Bronchial epithelial cell (primary cell): Measurements from ENCODE around the gene MASP1. TPM values are rescaled to one million over a fixed set of nuclear protein-coding genes. Genes with fewer than 3 reads are reported as not detected.
A peak's percentile ranks its signal among the peaks of the same experiment; 100 is the strongest.

Experiments used
- DNase-seq: peaks from one replicate; pipeline ENCODE4 v3.0.0-alpha.2; 2010; ENCODE audit warnings: low read depth
- FAIRE-seq: peaks from 2 replicates; lab custom pipeline; 2011; peaks lifted over from hg19 to GRCh38; lab: Jason Lieb, UNC
- H3K27me3 ChIP-seq: 2 replicates; pipeline ENCODE4 v1.5.1; 2011; ENCODE audit warnings: low read length; ENCODE audit not compliant: control insufficient read depth, insufficient read depth
- H3K36me3 ChIP-seq: 2 replicates; pipeline ENCODE4 v1.5.1; 2011; ENCODE audit warnings: low read length; ENCODE audit not compliant: control insufficient read depth, insufficient read depth
- H3K4me3 ChIP-seq: 2 replicates; pipeline ENCODE4 v1.5.1; 2011; ENCODE audit warnings: mild to moderate bottlenecking, low read depth, low read length, control low read depth
- CTCF ChIP-seq: IDR thresholded peaks from 2 replicates; pipeline ENCODE4 v1.5.1; 2011; ENCODE audit warnings: mild to moderate bottlenecking, moderate library complexity, low read length, control low read depth, inconsistent platforms; ENCODE audit not compliant: insufficient read depth, severe bottlenecking
- total RNA-seq: library from RNA; depleted of rRNA; stranded (reverse); fragments of >200 nt; gene quantifications from 2 replicates; pipeline ENCODE4 v1.2.1, GENCODE V29; 2014

Gene MASP1
- total RNA-seq, 1 donor from 2014 or later, result 3.9 TPM

DNA sequence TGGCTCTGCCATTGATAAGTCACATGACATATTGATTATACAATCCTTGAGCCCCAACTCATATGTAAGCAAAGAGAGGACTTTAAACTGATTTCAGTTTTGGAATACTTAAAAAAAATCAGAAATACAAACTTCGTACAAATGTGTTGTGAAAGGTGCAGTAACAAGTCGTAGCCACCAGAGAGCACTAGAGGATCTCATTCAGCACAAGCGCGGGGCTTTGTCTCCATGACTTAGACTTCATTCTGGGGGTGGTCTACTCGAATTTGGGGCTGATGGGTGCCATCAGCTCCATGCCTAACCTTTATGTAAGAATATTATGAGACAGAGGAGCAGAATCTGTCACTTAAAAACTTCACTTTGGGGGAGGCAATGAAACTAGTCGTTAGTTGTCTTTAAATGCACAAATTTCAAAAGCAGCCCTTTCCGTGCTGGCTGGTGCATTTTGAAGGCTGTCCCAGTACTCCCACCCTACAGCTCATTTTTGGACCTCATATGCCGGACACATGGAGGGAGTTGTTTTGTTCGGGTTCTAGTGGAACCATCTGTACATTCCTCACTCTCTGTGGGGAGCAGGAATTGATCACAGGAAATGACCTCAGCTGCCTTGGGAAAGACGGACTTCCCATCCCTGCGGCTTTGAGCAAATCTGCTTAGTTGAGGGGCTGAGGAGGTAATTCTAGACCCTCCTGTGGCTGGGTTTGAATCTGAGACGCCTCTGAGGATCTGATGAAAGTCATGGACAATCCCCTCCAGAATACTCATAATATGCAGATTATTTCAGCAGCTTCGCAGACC, 27.5 kb upstream of the MASP1 start:
- Histone ChIP-seq H3K27me3 (peaks cover 2% of the 10 kb centered on the region), H3K4me3 (no peak overlapping the region), H3K36me3 (no peaks in the 10 kb centered on the region)
- peak; percentile 76 for TF ChIP-seq CTCF
- DNase-seq (peak; percentile 48), FAIRE-seq (peak; percentile 7)

- DNase-seq (no peak), FAIRE-seq (no peak)
- TF ChIP-seq CTCF, result no peak
- Histone ChIP-seq H3K27me3 (peaks cover 12% of the 10 kb centered on the region), H3K4me3 (no peak overlapping the region), H3K36me3 (no peaks in the 10 kb centered on the region)
These were observed 24.3 kb upstream of the MASP1 start for GRCh38 chr3:187315872-187316271.

GRCh38 chr3:187314176-187314575, 22.6 kb upstream of the MASP1 start:
- DNase-seq (no peak), FAIRE-seq (no peak)
- H3K27me3 ChIP-seq, result peaks cover 12% of the 10 kb centered on the region
- TF ChIP-seq CTCF, result no peak
- H3K4me3 ChIP-seq, result no peak overlapping the region
- H3K36me3 ChIP-seq, result no peaks in the 10 kb centered on the region

DNA sequence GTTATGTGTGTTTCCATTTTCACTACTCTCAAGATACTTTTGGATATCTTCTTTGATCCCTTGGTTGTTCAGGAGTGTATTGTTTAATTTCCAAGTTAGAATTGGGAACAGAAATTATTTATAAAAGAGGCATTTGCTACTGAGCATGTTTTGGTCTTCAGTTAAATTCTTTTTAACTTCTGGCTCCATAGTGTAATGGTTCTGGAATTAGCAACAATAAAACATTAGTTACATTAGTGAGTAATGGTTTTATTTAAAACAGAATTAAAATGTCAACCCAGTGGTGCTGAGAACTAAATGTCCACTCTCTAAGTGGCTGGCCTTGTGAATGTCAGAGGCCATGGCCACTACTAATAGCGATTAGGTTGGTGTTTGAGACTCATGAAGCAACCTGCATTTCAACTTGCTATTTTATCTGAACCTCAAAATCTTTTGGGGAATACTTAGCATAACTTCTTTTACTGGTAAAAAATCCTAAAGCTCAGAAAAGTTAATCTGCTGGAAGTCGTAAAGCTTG, 19.5 kb upstream of the MASP1 start:
- Histone ChIP-seq H3K27me3 (peaks cover 12% of the 10 kb centered on the region), H3K4me3 (no peak overlapping the region), H3K36me3 (no peaks in the 10 kb centered on the region)
- FAIRE-seq (no peak), DNase-seq (no peak)
- TF ChIP-seq CTCF, result no peak

- H3K27me3 ChIP-seq, result peaks cover 12% of the 10 kb centered on the region
- no peak for DNase-seq
- H3K36me3 ChIP-seq, result no peaks in the 10 kb centered on the region
- TF ChIP-seq CTCF, result no peak
- no peak overlapping the region for H3K4me3 ChIP-seq
- FAIRE-seq, result no peak
These were observed 18.7 kb upstream of the MASP1 start for GRCh38 chr3:187310226-187310625.
